Thymus (tissue), 11 donors: ENCODE measurements around the gene TTR. TPM values are rescaled to one million over a fixed set of nuclear protein-coding genes. Genes with fewer than 3 reads are reported as not detected.

Source experiments
- DNase-seq, 9 donors: peaks; one replicate each; pipeline ENCODE4 v3.0.0-alpha.2; 2013; ENCODE audit warnings: low spot score in 9 of 9, low read depth in 6 of 9, missing footprints in 1 of 9
- H3K27ac ChIP-seq, 2 donors: one replicate each; pipeline ENCODE4 v1.5.1; 2013; ENCODE audit warnings: control low read depth in 1 of 2, low read depth in 1 of 2, low read length in 1 of 2, mild to moderate bottlenecking in 1 of 2, moderate library complexity in 1 of 2
- H3K27me3 ChIP-seq, 2 donors: one replicate each; pipeline ENCODE4 v1.5.1; 2013; ENCODE audit warnings: low read length in 1 of 2; ENCODE audit not compliant: control insufficient read depth in 2 of 2, insufficient read depth in 1 of 2
- H3K36me3 ChIP-seq, 2 donors: one replicate each; pipeline ENCODE4 v1.5.1; 2013; ENCODE audit warnings: low read length in 1 of 2, mild to moderate bottlenecking in 1 of 2, moderate library complexity in 1 of 2; ENCODE audit not compliant: control insufficient read depth in 2 of 2, insufficient read depth in 2 of 2
- H3K4me1 ChIP-seq, 2 donors: one replicate each; pipeline ENCODE4 v1.5.1; 2013; ENCODE audit warnings: low read length in 2 of 2; ENCODE audit not compliant: control insufficient read depth in 2 of 2, insufficient read depth in 2 of 2
- H3K4me3 ChIP-seq, 2 donors: one replicate each; pipeline ENCODE4 v1.5.1; 2013; ENCODE audit warnings: low read length in 2 of 2, control low read depth in 1 of 2, mild to moderate bottlenecking in 1 of 2
- H3K9me3 ChIP-seq, 2 donors: one replicate each; pipeline ENCODE4 v1.5.1; 2013; ENCODE audit warnings: low read length in 1 of 2, mild to moderate bottlenecking in 1 of 2; ENCODE audit not compliant: control insufficient read depth in 2 of 2, insufficient read depth in 1 of 2
- WGBS: extraction: QIAGEN DNeasy Blood & Tissue Kit; methylation state at CpG from one replicate; pipeline ENCODE4 v1.1.7; 2013; 5-methylcytosine and 5-hydroxymethylcytosine counted together
- polyA plus RNA-seq: library from polyadenylated mRNA; stranded (reverse); fragments of 200-250 nt; gene quantifications from one replicate; pipeline ENCODE4 v1.2.3, GENCODE V29; 2013
- total RNA-seq: library from RNA; stranded (reverse); fragments of 120-200 nt; gene quantifications from one replicate; pipeline ENCODE4 v1.2.4, GENCODE V29; 2013
- donor health status: healthy.

The TTR gene
- total and polyA plus RNA-seq, 2 donors, result 1.5 to 8.8 TPM

DNA sequence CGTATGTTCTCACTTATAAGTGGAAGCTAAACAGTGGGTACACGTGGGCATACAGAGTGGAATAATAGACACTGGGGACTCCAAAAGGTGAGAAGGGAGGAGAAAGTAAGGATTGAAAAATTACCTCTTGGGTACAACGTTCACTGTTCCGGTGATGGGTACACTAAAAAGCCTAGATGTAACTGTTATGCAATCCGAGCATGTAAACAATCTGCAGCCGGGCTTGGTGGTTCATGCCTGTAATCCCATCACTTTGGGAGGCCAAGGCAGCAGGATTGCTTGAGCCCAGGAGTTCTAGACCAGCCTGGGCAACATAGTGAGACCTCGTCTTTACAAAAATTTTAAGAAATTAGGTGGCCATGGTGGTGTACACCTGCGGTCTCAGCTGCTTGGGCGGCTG lies 33.1 kb upstream of the TTR start:
- Histone ChIP-seq H3K27ac (no peak overlapping the region), H3K36me3 (no peaks in the 10 kb centered on the region), H3K9me3 (no peaks in the 10 kb centered on the region), H3K4me3 (no peak overlapping the region), H3K4me1 (no peaks in the 10 kb centered on the region), H3K27me3 (no peaks in the 10 kb centered on the region)
- 84% methylated on average over 9 of the region's 9 CpGs for WGBS
- DNase-seq, result no peak

DNA sequence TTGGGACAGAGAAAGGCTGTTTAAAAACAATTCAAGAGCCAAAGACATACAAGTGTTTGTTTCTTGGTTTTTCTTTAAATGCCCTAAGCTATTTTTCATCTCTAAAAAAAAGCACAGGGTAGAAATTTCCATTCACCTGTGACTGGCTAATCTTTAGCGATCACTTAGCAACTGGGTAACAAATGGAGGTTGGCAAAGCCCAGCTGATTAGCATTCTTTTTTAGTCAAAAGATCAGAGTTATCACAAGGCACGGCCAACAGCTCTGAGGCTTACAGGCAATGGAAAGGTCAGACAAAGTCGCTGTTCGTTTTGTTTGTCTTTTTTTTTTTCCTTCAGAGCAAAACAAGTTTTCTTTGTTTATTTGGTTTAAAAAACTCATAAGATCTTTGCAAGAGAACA lies 29.0 kb upstream of the TTR start:
- Histone ChIP-seq H3K9me3 (no peaks in the 10 kb centered on the region), H3K36me3 (no peaks in the 10 kb centered on the region), H3K27ac (no peak overlapping the region), H3K4me1 (no peaks in the 10 kb centered on the region), H3K27me3 (no peaks in the 10 kb centered on the region), H3K4me3 (no peak overlapping the region)
- no peak for DNase-seq
- whole genome bisulfite sequencing, result 88% methylated on average over 4 of the region's 4 CpGs

DNA sequence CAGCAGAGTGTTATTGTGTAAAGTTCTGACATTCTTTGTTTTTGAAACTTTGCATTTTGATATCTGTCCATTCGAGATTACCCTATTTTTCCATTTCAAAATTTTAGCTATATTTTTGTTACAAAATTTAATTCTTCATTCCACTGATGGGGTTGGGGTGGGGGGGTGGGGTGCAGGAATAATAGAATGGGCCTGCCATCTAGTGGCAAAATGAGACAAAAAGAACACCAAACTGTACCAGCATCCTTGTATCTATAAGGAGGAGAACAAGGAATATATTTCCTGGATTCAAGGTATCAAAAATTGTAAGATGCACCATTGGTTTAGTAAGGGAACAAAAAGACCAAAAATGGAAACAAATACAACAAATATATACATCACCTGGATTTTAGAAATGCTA lies 27.9 kb upstream of the TTR start:
- Histone ChIP-seq H3K36me3 (no peaks in the 10 kb centered on the region), H3K4me1 (no peaks in the 10 kb centered on the region), H3K4me3 (no peak overlapping the region), H3K27ac (no peak overlapping the region), H3K9me3 (no peaks in the 10 kb centered on the region), H3K27me3 (no peaks in the 10 kb centered on the region)
- 0% methylated on average over 1 of the region's 1 CpG for WGBS
- no peak for DNase-seq

DNA sequence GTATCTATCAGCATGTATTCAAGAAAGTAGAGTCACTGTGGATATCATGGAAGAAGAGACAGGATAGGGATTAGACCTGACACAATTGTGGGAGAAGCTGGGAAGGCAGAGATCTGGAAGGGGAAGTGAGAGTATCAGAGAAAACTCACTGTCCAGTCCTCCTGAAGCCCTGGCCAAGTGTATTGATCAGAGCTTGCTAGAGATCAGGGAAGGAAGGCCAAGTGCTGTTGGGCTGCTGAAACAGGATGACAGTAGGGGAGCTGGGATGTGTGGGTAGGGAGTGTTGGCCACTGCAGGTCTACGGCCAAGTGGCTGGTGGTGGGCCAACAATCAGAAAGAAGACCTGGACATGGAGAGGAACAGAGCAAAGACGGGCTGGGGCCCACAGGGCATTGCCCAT lies 26.3 kb upstream of the TTR start:
- Histone ChIP-seq H3K27ac (no peak overlapping the region), H3K4me1 (no peaks in the 10 kb centered on the region), H3K4me3 (no peak overlapping the region), H3K27me3 (no peaks in the 10 kb centered on the region), H3K36me3 (no peaks in the 10 kb centered on the region), H3K9me3 (no peaks in the 10 kb centered on the region)
- DNase-seq, result no peak
- 95% methylated on average over 2 of the region's 2 CpGs for WGBS

DNA sequence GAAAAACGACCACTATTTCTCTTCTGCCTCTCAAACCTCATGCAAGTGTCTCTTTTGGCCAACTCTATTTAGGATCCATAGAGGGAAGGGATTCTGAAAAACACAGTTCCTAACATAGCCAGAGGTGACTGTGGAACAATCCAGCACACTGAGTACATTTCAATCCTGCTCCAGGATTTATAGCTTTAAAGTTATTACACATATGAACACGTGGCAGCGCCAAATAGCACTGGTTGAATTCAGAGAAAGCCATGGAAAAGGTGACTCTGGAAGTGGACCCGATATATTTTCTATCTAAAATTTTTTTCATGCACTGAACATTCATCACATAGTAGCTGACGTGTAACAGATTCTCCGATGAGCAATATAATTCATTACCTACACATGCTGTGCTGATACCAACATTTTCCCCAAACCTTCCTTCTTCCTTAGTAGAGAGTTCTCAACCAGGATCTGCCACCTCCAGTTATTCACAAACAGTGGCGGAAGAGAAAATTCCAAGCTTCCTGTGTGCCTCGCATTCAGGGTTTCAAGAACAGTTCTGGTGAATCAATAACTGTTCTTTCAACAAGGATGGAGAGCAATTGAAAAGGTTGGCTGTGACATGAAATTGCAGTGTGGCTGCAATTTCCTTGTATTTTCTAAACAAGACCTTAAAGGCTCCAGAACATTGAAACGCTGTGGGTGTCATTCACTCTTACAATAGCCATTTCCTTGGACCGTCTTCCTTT lies 25.7 kb upstream of the TTR start:
- Histone ChIP-seq H3K4me3 (no peak overlapping the region), H3K36me3 (no peaks in the 10 kb centered on the region), H3K9me3 (no peaks in the 10 kb centered on the region), H3K4me1 (no peaks in the 10 kb centered on the region), H3K27ac (no peak overlapping the region), H3K27me3 (no peaks in the 10 kb centered on the region)
- DNase-seq, result no peak
- 96% methylated on average over 10 of the region's 10 CpGs for WGBS

DNA sequence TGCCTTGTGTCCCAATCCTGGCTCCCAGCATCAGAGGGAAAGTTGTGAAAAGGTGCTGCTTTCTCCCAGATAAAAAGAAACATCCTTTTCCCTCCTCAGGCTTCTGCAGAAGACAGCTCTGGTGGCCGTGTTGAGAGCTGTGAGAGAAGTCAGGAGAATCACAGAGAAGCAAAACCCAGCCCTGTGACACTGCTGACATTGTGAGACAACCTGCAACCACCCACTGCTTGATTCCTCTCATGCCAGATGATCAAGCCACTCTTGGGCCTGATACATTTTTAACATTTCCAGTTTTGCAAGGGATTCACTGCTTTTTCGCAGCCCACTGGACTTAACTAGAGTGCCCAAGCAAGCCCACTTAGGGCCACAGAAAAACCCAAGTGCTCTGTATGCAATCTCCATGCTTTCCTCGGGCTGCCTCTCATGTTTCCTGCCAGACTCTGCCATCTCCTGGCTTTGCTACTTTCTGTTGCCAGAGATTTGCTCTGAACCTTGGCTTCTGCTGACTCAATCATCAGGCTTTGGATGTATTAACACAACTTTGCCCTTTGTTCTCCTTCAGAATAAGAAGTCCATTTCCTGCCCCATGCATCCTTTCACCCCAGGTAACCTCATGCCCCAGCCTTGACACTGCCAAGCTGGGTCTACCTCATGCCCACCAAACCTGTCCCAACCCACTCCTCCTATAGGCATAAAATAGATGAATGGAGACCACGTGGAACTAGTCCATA lies 24.9 kb upstream of the TTR start:
- Histone ChIP-seq H3K4me1 (no peaks in the 10 kb centered on the region), H3K27me3 (no peaks in the 10 kb centered on the region), H3K36me3 (no peaks in the 10 kb centered on the region), H3K4me3 (no peak overlapping the region), H3K27ac (no peak overlapping the region), H3K9me3 (no peaks in the 10 kb centered on the region)
- 78% methylated on average over 4 of the region's 4 CpGs for WGBS
- DNase-seq, result no peak

DNA sequence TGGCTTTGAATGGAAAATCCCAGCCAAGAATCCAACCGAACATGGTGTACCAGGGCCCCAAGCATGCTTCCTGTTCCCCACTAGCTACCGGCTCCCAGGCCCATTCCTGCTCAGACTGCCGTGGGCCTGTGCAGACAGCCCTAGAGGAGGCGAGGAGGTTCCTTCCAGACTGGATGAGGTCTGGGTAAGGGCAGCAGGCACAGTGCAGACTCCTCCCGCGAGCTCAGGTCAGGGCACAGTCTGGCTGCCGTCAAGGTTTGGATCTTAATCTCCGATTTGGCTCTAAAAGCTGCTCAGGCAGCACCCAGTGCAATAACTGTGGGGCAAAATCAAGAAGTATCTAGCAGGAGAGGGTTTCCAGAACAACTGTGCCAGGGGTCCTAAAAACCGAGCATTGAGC lies 19.3 kb upstream of the TTR start:
- Histone ChIP-seq H3K4me3 (no peak overlapping the region), H3K9me3 (no peaks in the 10 kb centered on the region), H3K27me3 (no peaks in the 10 kb centered on the region), H3K36me3 (no peaks in the 10 kb centered on the region), H3K4me1 (peaks cover 3% of the 10 kb centered on the region in 2 donors), H3K27ac (no peak overlapping the region)
- WGBS, result 91% methylated on average over 9 of the region's 9 CpGs
- no peak for DNase-seq

DNA sequence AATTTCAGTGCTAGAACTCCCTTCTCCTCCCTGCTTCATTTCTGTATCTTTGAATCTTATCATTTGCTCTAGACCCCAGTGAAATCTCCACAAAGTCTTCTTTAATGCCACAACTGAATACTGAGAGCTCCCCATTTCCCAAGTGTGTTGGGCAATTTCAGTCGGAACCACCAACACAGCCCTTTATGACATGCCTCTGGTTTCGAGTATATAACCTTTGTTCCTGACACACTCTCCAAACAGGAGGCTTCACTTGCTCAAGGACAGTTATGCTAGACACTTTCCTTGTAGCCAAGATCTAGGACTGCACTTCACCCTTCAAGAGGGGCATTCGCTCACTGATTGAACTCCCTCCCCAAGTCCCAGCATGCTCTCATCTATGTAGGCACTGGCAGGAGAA lies 18.6 kb upstream of the TTR start:
- Histone ChIP-seq H3K4me1 (peaks cover 3% of the 10 kb centered on the region in 2 donors), H3K27ac (no peak overlapping the region), H3K27me3 (no peaks in the 10 kb centered on the region), H3K4me3 (no peak overlapping the region), H3K9me3 (no peaks in the 10 kb centered on the region), H3K36me3 (no peaks in the 10 kb centered on the region)
- no peak for DNase-seq
- 98% methylated on average over 3 of the region's 3 CpGs for WGBS

DNA sequence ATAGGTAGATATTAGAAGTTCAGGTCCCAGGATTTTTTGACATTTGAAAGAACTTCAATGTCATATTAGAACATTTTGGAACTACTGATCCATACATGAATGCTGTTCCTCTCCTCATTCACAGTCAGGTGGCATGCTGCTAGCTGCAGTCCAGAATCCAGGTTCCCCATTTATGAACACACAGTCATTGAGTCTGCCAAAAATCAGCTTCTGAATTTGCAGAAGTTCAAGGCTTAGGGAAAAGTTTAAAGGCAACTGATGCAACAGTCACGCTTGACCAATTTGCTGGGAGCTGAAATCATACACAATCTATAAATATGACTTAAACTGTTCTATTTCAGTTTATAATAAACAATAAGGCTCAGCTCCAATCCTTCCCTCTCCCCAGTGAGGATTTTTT lies 17.3 kb upstream of the TTR start:
- 92% methylated on average over 1 of the region's 1 CpG for WGBS

More for the DNA sequence above, 17.3 kb upstream of the TTR start:
- H3K27me3 ChIP-seq, result no peaks in the 10 kb centered on the region
- peaks cover 3% of the 10 kb centered on the region in 2 donors for H3K4me1 ChIP-seq
- DNase-seq, result no peak
- H3K27ac ChIP-seq, result no peak overlapping the region
- no peaks in the 10 kb centered on the region for H3K9me3 ChIP-seq
- H3K36me3 ChIP-seq, result no peaks in the 10 kb centered on the region
- H3K4me3 ChIP-seq, result no peak overlapping the region
